ENCODE results near the gene CHKA.

Gene CHKA

DNA sequence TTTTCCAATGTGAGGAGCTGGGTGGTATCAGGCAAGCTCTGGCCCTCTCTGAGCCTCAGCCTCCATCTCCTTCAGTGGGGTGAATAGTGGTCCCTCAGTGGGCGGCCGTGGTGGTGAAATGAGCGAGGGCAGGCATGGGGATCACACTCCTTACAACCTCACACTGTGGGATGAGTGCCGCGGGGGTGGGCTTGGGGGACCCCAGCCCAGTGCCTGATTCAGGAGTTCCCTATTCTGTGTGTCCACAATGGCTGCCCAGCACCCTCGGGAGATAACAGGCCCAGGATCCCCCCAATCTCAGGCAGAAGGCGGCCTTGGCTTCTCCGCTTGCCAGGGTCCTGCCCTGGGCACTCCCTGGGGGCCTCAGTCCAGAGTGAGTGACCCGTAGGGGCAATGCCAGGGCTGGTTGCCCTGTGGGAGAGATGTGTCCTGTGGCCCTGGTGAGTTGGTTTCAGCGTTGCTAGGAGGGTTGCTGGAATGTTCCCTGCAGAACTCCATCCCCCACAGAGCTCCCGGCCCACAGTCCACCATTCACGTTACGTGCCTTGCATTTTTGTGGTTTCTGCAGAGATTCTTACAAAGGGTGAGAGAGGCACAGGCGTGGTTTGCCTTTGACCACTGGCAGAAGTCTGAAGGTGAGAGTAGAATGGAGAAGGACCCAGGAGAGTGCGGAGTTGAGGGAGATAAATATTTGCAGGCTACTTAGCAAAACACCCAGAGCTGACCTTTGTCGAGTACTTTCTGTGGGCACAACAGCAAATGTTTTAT is 108.2 kb downstream of the CHKA start:
- no peak for DNase-seq

DNA sequence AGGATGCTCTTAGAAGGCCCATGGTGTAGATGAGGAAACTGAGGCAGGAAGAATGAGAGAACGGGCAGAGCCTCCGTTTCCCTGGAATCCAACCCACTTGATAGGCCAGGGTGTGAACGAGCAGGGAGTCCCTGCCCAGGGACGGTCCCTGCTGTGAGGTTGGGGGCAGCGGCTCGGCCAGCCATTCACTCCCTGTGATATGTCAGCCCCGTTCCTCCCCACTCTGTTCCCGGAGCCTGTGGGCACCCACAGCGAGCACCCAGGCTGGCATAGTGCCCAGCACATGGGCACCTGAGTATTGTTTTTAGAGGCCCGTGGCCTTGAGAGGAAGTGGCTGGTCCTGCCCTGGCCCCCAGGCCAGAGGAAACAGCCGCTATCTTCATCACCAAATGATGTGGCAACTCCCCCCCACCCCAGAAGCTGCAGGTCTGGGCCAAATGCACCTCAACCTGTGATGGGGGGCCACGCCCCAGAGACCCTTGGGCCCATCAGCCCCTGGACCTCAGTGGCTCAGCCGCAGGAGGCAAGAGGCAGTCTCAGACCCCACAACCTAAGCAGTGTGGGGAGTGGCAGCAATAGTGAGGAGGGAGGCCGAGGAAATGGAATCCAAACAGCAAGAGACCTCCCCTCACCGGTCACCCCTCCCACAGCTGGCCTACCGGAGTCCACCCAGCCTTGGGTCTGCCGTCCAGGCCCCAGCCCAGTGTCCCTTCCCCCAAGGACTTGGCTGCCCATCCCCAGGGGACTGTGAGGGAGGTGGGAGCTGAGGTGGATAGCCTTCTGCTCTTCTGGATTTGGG is 108.9 kb downstream of the CHKA start:
- DNase-seq: peak; percentile 6

DNA sequence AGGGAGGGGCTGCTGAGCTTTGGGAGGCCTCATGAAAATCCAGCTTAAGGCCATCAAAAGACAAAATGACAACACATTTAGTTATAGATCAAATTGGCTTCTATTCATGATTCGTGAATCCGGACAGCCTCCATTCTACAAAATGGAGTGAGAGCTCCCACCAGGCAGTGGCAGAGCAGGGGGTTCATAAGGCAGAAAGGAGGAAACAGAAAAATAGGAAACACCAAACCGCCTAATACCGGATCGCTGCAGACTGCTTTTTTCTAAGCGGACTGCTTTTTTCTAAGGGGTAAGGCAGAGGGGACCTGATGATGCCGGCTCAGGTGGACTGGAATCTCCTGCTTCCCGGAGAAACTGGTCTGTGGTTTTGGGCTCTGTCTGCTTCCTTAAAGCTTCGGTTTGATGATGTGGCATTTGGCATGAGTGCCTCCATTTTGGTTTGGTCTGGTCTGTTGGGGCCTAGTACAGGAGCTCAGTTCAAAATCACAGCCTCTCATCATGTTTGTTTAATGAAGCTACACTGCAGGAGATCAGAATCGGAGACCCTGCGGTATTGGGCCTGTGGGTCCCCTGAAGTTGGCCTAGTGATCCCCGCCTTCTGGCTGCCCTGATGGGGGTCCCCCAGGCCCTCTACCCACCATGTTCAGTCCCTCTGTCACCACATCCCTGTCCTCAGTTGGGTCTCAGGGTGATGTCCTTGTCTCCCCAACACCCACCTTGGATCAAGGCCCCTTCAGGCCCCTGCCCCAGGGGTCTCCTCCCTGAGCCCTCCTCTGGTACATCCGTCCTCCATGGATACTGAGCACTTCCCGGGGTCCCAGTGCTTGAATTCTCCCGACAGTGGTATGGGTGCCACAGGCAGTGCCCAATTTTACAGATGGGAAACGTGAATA is 109.9 kb downstream of the CHKA start:
- peak; percentile 9 for DNase-seq

DNA sequence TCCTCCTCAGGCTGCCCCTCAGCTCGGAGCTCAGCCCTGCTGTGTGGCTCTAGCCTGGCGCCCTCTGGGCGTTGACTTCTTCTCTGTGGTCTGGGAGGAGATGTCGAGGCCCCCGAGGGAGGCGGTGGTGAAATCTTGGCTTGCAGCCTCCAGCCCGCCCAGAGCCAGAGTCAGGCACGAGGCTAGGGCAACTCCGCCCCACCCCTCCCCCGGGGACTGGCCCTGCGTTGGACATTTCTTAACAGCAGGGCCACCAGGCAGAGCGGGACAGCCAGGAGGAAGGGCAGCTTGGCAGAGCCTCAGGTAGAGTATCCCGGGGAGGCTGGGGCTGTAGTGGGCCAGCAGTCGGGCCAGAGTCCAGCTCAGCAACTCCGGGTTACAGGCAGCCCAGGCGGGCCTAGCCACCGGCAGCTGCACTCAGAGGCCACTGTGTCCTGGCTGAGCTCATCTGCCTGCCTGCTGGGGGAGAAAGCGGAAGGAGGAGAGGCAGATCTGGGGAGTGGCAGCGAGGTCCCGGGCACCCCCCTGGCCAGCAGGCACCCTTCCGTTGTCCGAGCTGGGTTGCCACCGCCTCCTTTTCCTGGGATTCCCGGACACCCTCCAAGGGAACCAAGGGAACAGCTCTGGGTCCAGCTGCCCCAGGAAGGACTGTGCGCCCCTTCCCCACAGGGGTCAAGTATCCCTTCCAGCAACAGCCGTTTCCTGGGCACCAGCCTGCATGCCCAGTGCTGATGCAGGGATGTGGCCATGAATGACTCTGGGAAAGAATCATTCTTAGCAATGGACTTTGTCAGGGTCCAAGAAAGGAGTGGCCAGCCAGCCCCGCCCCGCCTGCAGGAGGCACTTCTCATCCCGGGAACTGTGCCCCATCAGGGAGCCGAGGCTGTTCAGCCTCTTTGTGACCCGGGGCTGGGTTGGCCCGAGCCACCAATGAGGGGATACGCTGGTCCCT is 110.8 kb downstream of the CHKA start, which contains the start of gene ALDH3B1:
TSS of gene ALDH3B1 (plus strand) at position 238 of the 952 bp plus-strand sequence. CDS start 4,971 bp downstream, outside the sequence.
- peak; percentile 94 for DNase-seq

DNA sequence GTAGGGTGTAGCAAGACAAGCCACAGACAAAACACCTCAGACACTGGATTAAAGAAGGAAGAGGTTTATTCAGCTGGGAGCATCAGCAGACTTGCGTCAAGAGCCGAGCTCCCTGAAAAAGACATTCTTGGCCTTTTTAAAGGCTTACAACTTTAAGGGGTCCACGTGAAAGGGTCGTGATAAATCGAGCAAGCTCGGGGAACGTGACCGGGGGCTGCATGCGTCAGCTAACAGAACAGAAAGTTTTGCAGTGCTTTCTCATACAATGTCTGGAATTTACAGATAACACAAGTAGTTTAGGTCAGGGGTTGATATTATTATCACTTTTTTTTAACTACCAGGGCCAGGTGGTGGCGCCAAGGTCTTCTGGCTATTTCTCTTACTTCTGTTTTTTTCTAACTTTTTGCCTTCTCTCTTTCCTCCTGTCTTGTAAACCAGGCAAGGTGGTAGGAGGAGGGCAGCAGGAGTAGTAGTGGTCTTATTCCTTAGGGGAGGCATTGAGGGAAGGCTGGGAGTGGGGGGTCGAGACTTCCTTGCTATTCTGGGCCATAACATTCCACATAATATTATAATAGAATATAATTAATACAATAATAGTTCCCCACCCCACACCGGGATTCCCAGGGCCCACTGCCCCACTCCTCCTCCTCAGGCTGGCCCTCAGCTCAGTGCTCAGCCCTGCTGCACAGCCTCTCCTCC is 111.6 kb downstream of the CHKA start:
- DNase-seq: peak; percentile 72

DNA sequence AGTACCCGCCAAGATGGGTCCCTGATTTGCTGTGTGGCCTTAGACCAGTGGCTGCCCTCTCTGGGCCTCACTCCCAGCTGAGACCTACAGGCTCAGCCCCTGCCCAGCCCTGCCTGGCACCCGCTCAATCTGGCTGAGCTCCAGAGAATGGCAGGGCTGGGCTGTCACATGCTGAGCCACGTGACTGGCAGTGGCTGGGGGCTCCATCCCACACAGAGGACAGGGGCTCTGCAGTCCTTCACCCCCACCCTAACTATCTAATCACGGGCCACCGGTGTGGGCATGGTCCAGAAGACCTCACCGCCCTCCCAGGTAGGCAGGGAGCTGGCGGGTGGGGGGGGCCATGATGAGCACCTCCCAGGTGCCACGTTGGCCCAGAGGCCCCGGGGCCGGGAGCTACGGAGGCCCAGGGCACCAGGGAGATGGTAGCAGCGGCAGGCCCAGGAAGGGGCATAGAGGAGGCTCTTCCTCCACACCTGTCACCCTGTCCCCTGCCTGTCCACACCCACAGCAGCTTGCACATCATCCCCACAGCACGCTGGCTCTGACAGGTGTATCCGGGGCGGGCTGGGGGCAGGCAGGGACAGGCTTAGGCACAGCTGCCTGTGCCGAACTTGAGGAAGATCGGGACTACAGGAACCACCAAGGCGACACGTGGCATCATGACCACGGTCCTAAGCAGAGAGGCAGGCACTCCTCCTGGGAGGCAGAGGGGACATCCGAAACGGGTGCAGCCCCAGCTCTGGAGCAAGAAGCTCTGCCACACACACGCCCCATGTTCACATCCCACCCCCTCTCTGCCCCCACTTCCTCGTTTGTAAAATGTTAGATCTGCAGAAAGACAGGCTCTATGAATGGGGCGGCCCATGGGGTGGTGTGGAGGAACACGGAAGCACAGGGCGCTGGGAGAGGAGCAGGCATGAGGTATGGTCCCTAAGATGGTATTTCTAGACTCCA is 112.5 kb downstream of the CHKA start:
- peak; percentile 91 for DNase-seq

DNA sequence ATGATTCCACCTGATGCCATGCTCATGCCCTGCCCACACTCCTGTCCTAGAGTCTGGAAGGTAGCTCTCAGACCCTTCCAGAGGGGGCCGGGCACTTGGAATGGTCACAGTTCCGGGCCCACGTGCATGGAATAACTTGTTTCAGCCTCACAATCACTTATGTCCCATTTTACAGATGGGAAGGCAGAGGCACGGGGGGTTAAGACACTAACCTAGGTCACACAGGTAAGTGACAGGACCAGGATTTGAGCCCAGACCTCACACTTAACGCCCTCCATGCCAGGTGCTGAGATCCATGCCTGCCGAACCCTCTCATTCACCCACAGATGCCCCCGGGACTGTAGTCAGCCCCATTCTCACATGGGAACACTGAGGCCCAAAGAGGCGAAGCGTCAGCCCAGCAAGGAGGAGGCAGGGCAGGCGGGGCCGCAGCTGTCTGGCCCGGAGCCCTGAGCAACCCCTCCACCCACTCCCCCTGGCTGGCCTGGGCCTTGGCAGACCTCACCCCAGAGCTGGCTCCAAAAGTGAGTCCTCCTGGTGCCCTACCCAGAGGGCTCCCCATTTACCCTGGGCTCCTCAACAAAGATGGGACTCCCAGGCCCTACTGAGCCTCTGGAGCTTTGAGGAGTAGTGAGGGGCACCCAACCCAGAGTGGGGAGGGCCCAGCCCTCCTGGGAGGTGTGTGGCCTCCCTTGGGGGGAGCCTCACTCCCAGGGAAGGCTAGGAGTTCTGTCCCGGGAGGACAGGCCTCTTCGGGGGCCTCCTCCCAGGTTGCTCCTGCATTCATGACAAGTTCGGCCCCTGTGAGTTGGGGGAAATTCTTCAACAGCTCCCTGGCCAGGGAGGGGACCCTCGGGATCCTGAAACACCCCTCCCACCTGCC is 113.4 kb downstream of the CHKA start:
- DNase-seq: no peak

DNA sequence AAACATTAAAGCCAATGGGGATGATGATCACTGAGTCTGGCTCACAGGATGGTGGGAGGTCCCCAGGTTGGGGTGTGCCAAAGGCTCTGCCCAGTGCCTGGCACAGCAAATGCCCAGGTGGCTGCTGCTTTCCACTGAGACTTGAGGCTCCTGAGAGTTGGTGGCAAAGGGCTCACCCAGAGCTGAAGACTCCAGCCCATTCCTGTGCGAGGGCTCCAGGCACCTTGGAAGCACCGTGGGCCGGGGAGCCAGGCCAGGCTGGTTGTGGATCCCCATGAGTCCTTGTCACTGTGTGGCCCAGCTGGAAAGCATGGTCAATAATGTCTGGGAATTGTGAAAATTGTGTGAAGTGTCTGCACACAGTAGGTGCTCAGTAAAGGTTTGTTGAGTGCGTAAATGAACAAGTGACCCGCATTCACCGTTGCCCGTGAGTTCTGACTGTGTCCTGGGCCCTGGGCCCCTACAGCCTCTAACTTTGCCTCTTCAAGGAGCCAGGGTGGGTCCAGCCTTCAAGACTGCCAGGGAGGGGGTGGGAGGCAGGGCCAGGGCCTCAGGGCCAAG is 114.5 kb downstream of the CHKA start:
- no peak for DNase-seq

DNA sequence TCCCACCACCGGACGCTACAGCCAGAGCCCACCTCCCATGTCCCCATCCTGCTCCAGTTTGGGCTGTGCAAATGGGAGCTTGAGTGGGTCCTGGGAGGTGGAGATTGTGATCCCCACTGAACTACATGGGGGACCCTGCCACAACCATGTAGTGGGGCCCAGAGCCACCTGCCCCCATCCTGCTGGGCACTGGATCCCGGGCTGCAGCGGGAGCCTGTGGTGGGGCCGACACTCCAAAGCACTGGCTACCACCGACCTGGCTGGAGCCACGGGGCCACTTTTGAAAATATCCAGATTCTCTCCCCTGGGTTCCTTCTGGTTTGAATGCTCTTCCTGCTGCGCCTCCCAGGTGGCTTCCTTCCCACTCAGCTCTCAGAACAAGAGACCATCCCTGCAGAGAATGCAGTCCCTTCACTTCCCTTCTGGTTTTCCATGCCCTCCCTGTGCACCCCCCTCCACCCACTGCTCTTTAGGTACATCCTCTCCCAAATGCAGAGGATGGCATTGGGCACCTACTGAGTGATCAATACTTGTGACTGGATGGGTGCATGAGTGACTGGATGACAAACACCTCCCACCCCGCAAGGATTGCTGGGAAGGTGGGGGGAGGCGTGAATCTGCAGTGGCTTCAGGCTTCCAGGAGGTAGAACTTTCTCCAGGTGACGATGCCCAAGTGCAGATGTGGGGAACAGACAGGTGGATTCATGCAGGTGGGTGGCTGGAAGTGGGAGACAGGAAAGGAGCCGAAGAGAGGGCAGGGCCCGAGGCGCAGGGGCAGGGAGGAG is 116.4 kb downstream of the CHKA start:
- DNase-seq: no peak

DNA sequence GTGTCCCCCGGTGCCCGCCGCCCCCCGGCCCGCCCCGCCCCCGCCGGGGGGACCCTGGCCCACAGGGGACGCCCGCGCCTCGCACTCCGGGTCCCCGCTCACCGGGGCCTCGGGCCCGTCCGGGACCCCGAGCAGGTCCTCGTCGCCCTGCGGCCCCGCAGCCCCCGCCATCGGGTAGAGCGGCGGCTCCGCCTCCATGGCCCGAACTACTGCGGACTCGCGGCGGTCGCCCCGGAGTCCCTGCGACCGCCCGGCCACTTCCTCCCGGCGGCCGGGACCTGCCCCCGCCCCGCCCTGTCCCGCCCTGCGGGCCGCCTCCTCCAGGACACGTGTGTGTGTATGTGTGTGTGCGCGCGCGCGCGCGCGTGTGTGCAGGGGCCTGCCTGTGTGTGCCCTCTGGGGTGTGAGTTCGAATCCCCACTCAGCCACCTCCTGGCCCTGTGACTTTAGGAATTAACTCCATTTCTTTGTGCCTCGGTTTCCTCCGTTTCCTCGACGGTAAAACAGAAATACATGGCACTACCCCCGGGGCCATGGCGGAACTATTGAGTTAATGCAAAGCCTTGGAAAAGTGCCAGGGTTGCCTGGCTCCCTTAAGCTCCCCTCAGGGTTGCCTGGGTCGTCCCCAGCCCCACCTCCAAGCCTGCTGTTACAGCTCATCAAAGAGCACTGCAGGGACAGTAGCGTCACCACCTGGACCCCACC is 117.2 kb downstream of the CHKA start, which contains the start of gene UNC93B1:
TSS of gene UNC93B1 (minus strand) at position 252 of the 705 bp plus-strand sequence. CDS start at position 198, 54 bp downstream.
- peak; percentile 77 for DNase-seq

DNA sequence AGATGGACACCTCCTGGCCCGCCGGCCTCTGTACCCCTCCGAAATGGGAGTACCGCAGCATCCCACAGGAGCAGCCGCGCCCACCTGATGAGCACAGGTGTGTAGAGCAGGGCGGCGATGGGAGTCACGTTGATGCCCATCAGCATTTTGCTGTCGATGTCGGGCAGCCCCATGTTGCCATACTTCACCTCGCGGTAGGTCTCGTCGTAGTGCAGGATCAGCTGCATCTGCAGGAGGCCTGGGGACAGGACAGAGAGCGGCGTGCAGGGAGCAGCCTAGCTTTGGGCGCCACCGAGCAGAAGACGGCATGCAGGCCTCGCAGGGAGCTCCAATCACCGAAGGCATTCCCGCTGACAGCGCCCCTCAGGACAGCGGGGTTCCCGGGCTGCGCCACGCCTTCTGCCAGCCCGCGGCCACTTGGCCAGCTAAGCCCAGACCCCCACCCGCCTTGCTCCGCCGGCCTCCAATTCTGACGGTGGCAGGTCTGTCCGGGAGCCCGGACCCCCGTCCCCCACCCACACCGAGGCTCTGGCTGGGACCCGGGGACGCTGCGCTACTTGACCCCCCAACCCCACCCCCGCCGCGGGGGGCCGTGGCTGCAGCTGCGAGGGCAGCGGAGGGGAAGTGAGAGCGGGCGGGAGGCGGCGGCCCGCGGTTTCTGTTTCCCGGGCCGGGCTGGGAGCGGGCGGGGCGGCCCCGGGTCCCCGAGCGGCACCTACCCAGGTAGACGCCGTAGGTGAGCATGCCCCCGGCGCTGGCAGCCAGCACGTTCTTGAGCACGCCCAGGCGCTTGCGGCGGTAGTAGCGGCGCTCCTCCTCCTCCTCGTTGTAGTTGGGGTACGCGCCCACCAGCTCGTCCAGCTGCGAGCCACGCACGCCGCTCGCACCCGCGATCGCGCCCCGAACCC is 118.0 kb downstream of the CHKA start:
- no peak for DNase-seq
